Caco-2 (cell line): Measurements from ENCODE around the gene SLK. TPM values are rescaled to one million over a fixed set of nuclear protein-coding genes. Genes with fewer than 3 reads are reported as not detected.

Source experiments
- BruUV-seq: library from RNA; stranded (reverse); fragments of 400-500 nt; replicated peaks from 2 replicates; lab custom pipeline; 2021; lab: Mats Ljungman, UMichigan
- CTCF ChIA-PET: fragments of 300-600 bp; sonication (Branson Sonifier 250); formaldehyde crosslinking; loops from one replicate; lab custom pipeline; 2022; ENCODE audit warnings: antibody characterized with exemption; lab: Charles Lee
- POLR2A ChIA-PET: fragments of 300-600 bp; sonication (Branson Sonifier 250); formaldehyde crosslinking; loops from one replicate; lab custom pipeline; 2022; ENCODE audit warnings: antibody characterized with exemption; lab: Charles Lee
- DNase-seq, 2 experiments: peaks; one replicate each; pipeline versions ENCODE4 v3.0.0 to v3.0.0-alpha.2; 2020 to 2022
- H3K27me3 ChIP-seq: replicated peaks from 2 replicates; pipeline ENCODE4 v1.6.0; 2011; ENCODE audit warnings: low read length; ENCODE audit not compliant: control insufficient read depth, insufficient read depth
- H3K36me3 ChIP-seq: 2 replicates; pipeline ENCODE4 v1.5.1; 2011; ENCODE audit warnings: low read length; ENCODE audit not compliant: control insufficient read depth, insufficient read depth
- H3K4me1 ChIP-seq: fragments of 250-450 bp; sonication (Bioruptor Pico); 2 replicates; pipeline ENCODE4 v1.5.1; 2020; ENCODE audit warnings: mild to moderate bottlenecking
- H3K4me3 ChIP-seq: 2 replicates; pipeline ENCODE4 v1.5.1; 2011; ENCODE audit warnings: low read depth, mild to moderate bottlenecking, control low read depth, low read length
- H3K9me3 ChIP-seq: fragments of 250-450 bp; sonication (Bioruptor Pico); 2 replicates; pipeline ENCODE4 v1.5.1; 2020; ENCODE audit warnings: mild to moderate bottlenecking, moderate library complexity
- H3K27ac Mint-ChIP-seq: one replicate; pipeline ENCODE4 v1.8.0; 2022; ENCODE audit warnings: mixed read lengths; ENCODE audit not compliant: unreplicated experiment
- H3K27me3 Mint-ChIP-seq: one replicate; pipeline ENCODE4 v1.8.0; 2022; ENCODE audit warnings: mixed read lengths; ENCODE audit not compliant: insufficient read depth, unreplicated experiment
- H3K36me3 Mint-ChIP-seq: one replicate; pipeline ENCODE4 v1.8.0; 2022; ENCODE audit warnings: mild to moderate bottlenecking, mixed read lengths; ENCODE audit not compliant: insufficient read depth, unreplicated experiment
- H3K4me1 Mint-ChIP-seq: one replicate; pipeline ENCODE4 v1.8.0; 2022; ENCODE audit warnings: low read depth, mixed read lengths; ENCODE audit not compliant: unreplicated experiment
- H3K4me3 Mint-ChIP-seq: one replicate; pipeline ENCODE4 v1.8.0; 2022; ENCODE audit warnings: mild to moderate bottlenecking, moderate library complexity, mixed read lengths; ENCODE audit not compliant: unreplicated experiment
- H3K9me3 Mint-ChIP-seq: one replicate; pipeline ENCODE4 v1.8.0; 2022; ENCODE audit warnings: mixed read lengths; ENCODE audit not compliant: unreplicated experiment
- CTCF ChIP-seq, 2 experiments: fragments of 200-600 bp in 1 of 2; IDR thresholded peaks; 1 replicate in 1 of 2; 2 replicates in 1 of 2; pipeline versions ENCODE4 v1.5.1 to v1.8.0; 2011 to 2022; ENCODE audit warnings: antibody characterized with exemption in 1 of 2, control low read depth in 1 of 2, inconsistent platforms in 1 of 2, low read depth in 1 of 2, low read length in 1 of 2, mild to moderate bottlenecking in 1 of 2, moderate library complexity in 1 of 2; ENCODE audit not compliant: insufficient read depth in 1 of 2, severe bottlenecking in 1 of 2, unreplicated experiment in 1 of 2
- intact Hi-C: fragments of 100-400 bp; cut with micrococcal nuclease; formaldehyde crosslinking; loops from one replicate; pipeline ENCODE4 v1.10.0; 2022; ENCODE audit not compliant: unreplicated experiment
- total RNA-seq: library from RNA; stranded (reverse); gene quantifications from 2 replicates; pipeline ENCODE4 v1.2.3, GENCODE V29; 2022

The SLK gene
- total RNA-seq, 1 experiment from 2014 or later, result 39.5 TPM

GRCh38 chr10:104033966-104034365, 67.0 kb downstream of the SLK start:
- Mint-ChIP-seq H3K4me3 (no peak overlapping the region), H3K36me3 (peaks cover 21% of the 10 kb centered on the region), H3K4me1 (no peaks in the 10 kb centered on the region), H3K9me3 (no peaks in the 10 kb centered on the region), H3K27ac (no peak overlapping the region), H3K27me3 (no peaks in the 10 kb centered on the region)
- Histone ChIP-seq H3K27me3 (no peaks in the 10 kb centered on the region), H3K4me3 (no peak overlapping the region), H3K36me3 (no peaks in the 10 kb centered on the region), H3K4me1 (no peaks in the 10 kb centered on the region), H3K9me3 (no peaks in the 10 kb centered on the region)
- POLR2A ChIA-PET, result no interaction called here
- CTCF ChIA-PET, result no interaction called here
- no TSS peak for BruUV-seq
- TF ChIP-seq CTCF (IDR thresholded peaks at IDR 0.05; ENCODE audit: insufficient read depth in 1 of 2, low read depth in 1 of 2, low read length in 1 of 2, severe bottlenecking in 1 of 2, unreplicated experiment in 1 of 2), result no peak
- DNase-seq, result no peak
- intact Hi-C loops, result no loop called here

- TF ChIP-seq CTCF (IDR thresholded peaks at IDR 0.05; ENCODE audit: insufficient read depth in 1 of 2, low read depth in 1 of 2, low read length in 1 of 2, severe bottlenecking in 1 of 2, unreplicated experiment in 1 of 2), result no peak
- Histone ChIP-seq H3K4me3 (no peak overlapping the region), H3K9me3 (no peaks in the 10 kb centered on the region), H3K4me1 (no peaks in the 10 kb centered on the region), H3K36me3 (no peaks in the 10 kb centered on the region), H3K27me3 (no peaks in the 10 kb centered on the region)
- no peak overlapping the region for H3K4me3 Mint-ChIP-seq
- no peak for DNase-seq
- peaks cover 17% of the 10 kb centered on the region for H3K36me3 Mint-ChIP-seq
- no peaks in the 10 kb centered on the region for H3K27me3 Mint-ChIP-seq
- POLR2A ChIA-PET, result no interaction called here
- H3K4me1 Mint-ChIP-seq, result no peaks in the 10 kb centered on the region
- no peak overlapping the region for H3K27ac Mint-ChIP-seq
- CTCF ChIA-PET, result no interaction called here
- BruUV-seq, result no TSS peak
- intact Hi-C loops, result no loop called here
- H3K9me3 Mint-ChIP-seq, result no peaks in the 10 kb centered on the region
Observed at GRCh38 chr10:104034401-104035193, 67.7 kb downstream of the SLK start.

GRCh38 chr10:104035194-104036068, 68.5 kb downstream of the SLK start:
- intact Hi-C loops, result no loop called here
- peaks cover 15% of the 10 kb centered on the region for H3K36me3 Mint-ChIP-seq
- POLR2A ChIA-PET, result no interaction called here

More at GRCh38 chr10:104035194-104036068, 68.5 kb downstream of the SLK start:
- DNase-seq, result no peak
- Mint-ChIP-seq H3K27me3 (no peaks in the 10 kb centered on the region), H3K4me3 (no peak overlapping the region), H3K4me1 (no peaks in the 10 kb centered on the region), H3K9me3 (no peaks in the 10 kb centered on the region), H3K27ac (no peak overlapping the region)
- no peaks in the 10 kb centered on the region for H3K36me3 ChIP-seq
- CTCF ChIA-PET, result no interaction called here
- no peak for TF ChIP-seq CTCF (IDR thresholded peaks at IDR 0.05; ENCODE audit: insufficient read depth in 1 of 2, low read depth in 1 of 2, low read length in 1 of 2, severe bottlenecking in 1 of 2, unreplicated experiment in 1 of 2)
- BruUV-seq, result no TSS peak
- H3K9me3 ChIP-seq, result no peaks in the 10 kb centered on the region
- H3K27me3 ChIP-seq, result no peaks in the 10 kb centered on the region
- no peaks in the 10 kb centered on the region for H3K4me1 ChIP-seq
- H3K4me3 ChIP-seq, result no peak overlapping the region
